CD14-positive monocyte (primary cell): ENCODE results near the gene TAF12. TPM values are rescaled to one million over a fixed set of nuclear protein-coding genes. Genes with fewer than 3 reads are reported as not detected.

Source experiments
- DNase-seq, 3 donors: peaks; one replicate each; pipeline ENCODE4 v3.0.0-alpha.2; 2011 to 2022
- H2AFZ ChIP-seq: 2 replicates; pipeline ENCODE4 v1.6.0; 2012; ENCODE audit warnings: mild to moderate bottlenecking, low read depth, low read length, inconsistent platforms; ENCODE audit not compliant: insufficient read depth, poor library complexity, severe bottlenecking
- H3K27ac ChIP-seq, 2 donors: 1 replicate in 1 of 2; 2 replicates in 1 of 2; pipeline ENCODE4 v1.5.1; 2012 to 2013; ENCODE audit warnings: low read length in 2 of 2, control low read depth in 1 of 2, inconsistent platforms in 1 of 2, low read depth in 1 of 2, mild to moderate bottlenecking in 1 of 2
- H3K27me3 ChIP-seq, 2 donors: one replicate each; pipeline versions ENCODE4 v1.6.0 to v1.6.1; 2011 to 2013; ENCODE audit warnings: low read length in 2 of 2; ENCODE audit not compliant: control insufficient read depth in 2 of 2, insufficient read depth in 2 of 2
- H3K36me3 ChIP-seq, 2 donors: replicated peaks in 1 of 2; 1 replicate in 1 of 2; 2 replicates in 1 of 2; pipeline versions ENCODE4 v1.5.1 to v1.6.1; 2012 to 2013; ENCODE audit warnings: low read length in 2 of 2, control low read depth in 1 of 2, inconsistent platforms in 1 of 2, mild to moderate bottlenecking in 1 of 2; ENCODE audit not compliant: insufficient read depth in 2 of 2, control insufficient read depth in 1 of 2
- H3K4me1 ChIP-seq, 2 donors: 1 replicate in 1 of 2; 2 replicates in 1 of 2; pipeline versions ENCODE4 v1.5.1 to v1.6.1; 2012 to 2013; ENCODE audit warnings: low read length in 2 of 2, control low read depth in 1 of 2, inconsistent platforms in 1 of 2, mild to moderate bottlenecking in 1 of 2, moderate library complexity in 1 of 2; ENCODE audit not compliant: insufficient read depth in 2 of 2, control insufficient read depth in 1 of 2
- H3K4me2 ChIP-seq: replicated peaks from 2 replicates; pipeline ENCODE3; 2012; ENCODE audit warnings: low read length, moderate library complexity, mild to moderate bottlenecking; ENCODE audit not compliant: poor library complexity, severe bottlenecking; ENCODE audit errors: extremely low read depth
- H3K4me3 ChIP-seq, 3 experiments: fragments of 200-600 bp in 1 of 3; sonication (generic) in 1 of 3; replicated peaks in 1 of 3; 1 replicate in 2 of 3; 2 replicates in 1 of 3; pipeline ENCODE4 v1.5.1; 2011 to 2013; ENCODE audit warnings: low read length in 3 of 3, mild to moderate bottlenecking in 3 of 3, control low read depth in 2 of 3, low read depth in 2 of 3, inconsistent platforms in 1 of 3, moderate library complexity in 1 of 3
- H3K79me2 ChIP-seq: 2 replicates; pipeline ENCODE4 v1.6.0; 2012; ENCODE audit warnings: mild to moderate bottlenecking, control low read depth, inconsistent platforms, low read length, moderate library complexity; ENCODE audit not compliant: insufficient read depth
- H3K9ac ChIP-seq: 2 replicates; pipeline ENCODE4 v1.6.0; 2017; ENCODE audit warnings: low read length, mild to moderate bottlenecking; ENCODE audit not compliant: insufficient read depth, poor library complexity, severe bottlenecking
- H3K9me3 ChIP-seq, 2 donors: replicated peaks in 1 of 2; 1 replicate in 1 of 2; 2 replicates in 1 of 2; pipeline versions ENCODE4 v1.5.1 to v1.6.1; 2012 to 2013; ENCODE audit warnings: low read length in 2 of 2, control low read depth in 1 of 2; ENCODE audit not compliant: control insufficient read depth in 1 of 2, insufficient read depth in 1 of 2
- H4K20me1 ChIP-seq: 2 replicates; pipeline ENCODE4 v1.6.0; 2012; ENCODE audit warnings: mild to moderate bottlenecking, low read length, control low read depth, moderate library complexity; ENCODE audit not compliant: insufficient read depth
- H3K27ac Mint-ChIP-seq, 7 donors: one replicate each; pipeline ENCODE4 v1.8.0; 2020; ENCODE audit warnings: mild to moderate bottlenecking in 7 of 7, mixed read lengths in 7 of 7, moderate library complexity in 6 of 7, inconsistent platforms in 2 of 7
- H3K27me3 Mint-ChIP-seq, 3 donors: one replicate each; pipeline ENCODE4 v1.8.0; 2021 to 2022; ENCODE audit warnings: low read depth in 3 of 3, mild to moderate bottlenecking in 3 of 3, mixed read lengths in 3 of 3, moderate library complexity in 3 of 3, inconsistent platforms in 1 of 3
- H3K36me3 Mint-ChIP-seq, 2 donors: one replicate each; pipeline ENCODE4 v1.8.0; 2020; ENCODE audit warnings: mixed read lengths in 2 of 2, inconsistent platforms in 1 of 2, mild to moderate bottlenecking in 1 of 2
- H3K4me1 Mint-ChIP-seq: one replicate; pipeline ENCODE4 v1.8.0; 2020; ENCODE audit warnings: mild to moderate bottlenecking, mixed read lengths
- H3K4me3 Mint-ChIP-seq, 2 donors: one replicate each; pipeline ENCODE4 v1.8.0; 2020; ENCODE audit warnings: mild to moderate bottlenecking in 2 of 2, mixed read lengths in 2 of 2, moderate library complexity in 1 of 2
- H3K9me3 Mint-ChIP-seq, 7 donors: one replicate each; pipeline ENCODE4 v1.8.0; 2020 to 2022; ENCODE audit warnings: mixed read lengths in 7 of 7, mild to moderate bottlenecking in 6 of 7, moderate library complexity in 6 of 7, inconsistent platforms in 2 of 7
- WGBS: methylation state at CpG from one replicate; pipeline ENCODE4 v1.1.5; 2013; ENCODE audit warnings: missing lambda C conversion rate; ENCODE audit not compliant: insufficient coverage; 5-methylcytosine and 5-hydroxymethylcytosine counted together
- intact Hi-C, 2 donors: fragments of 100-400 bp; cut with micrococcal nuclease; formaldehyde crosslinking; loops; one replicate each; pipeline versions ENCODE4 v1.15.0 to v1.15.1; 2023
- polyA plus RNA-seq, 3 donors: library from polyadenylated mRNA; depleted of rRNA in 1 of 3; unstranded in 2 of 3; stranded (reverse) in 1 of 3; fragments of 300-500 nt in 2 of 3; fragments of >200 nt in 1 of 3; fragmentation: Illumina TruSeq in 2 of 3; gene quantifications; 1 replicate in 2 of 3; 2 replicates in 1 of 3; pipeline ENCODE4 v1.2.3, GENCODE V29; 2012 to 2021
- TF ChIP-seq, protein P1 (sequence below): fragments of 200-600 bp; IDR thresholded peaks from one replicate; pipeline ENCODE4 v1.8.0; 2022; ENCODE audit warnings: antibody characterized with exemption, mild to moderate bottlenecking

TAF12 gene
- polyA plus RNA-seq, 3 donors, result 36.7 to 53.7 (median 53.7) TPM

GRCh38 chr1:28565726-28566125, 77.1 kb downstream of the TAF12 start:
- Mint-ChIP-seq H3K4me3 (no peak overlapping the region), H3K27ac (no peak overlapping the region), H3K9me3 (no peaks in the 10 kb centered on the region), H3K36me3 (peaks cover 55 to 95% of the 10 kb centered on the region in 2 donors), H3K4me1 (no peaks in the 10 kb centered on the region), H3K27me3 (no peaks in the 10 kb centered on the region)
- Histone ChIP-seq H3K4me2 (no peak overlapping the region), H4K20me1 (no peaks in the 10 kb centered on the region), H3K36me3 (peaks cover 67 to 95% of the 10 kb centered on the region in 2 donors), H3K27me3 (no peaks in the 10 kb centered on the region), H3K9ac (no peak overlapping the region), H3K9me3 (no peaks in the 10 kb centered on the region), H2AFZ (no peak overlapping the region), H3K4me3 (no peak overlapping the region), H3K4me1 (no peaks in the 10 kb centered on the region), H3K79me2 (no peaks in the 10 kb centered on the region), H3K27ac (no peak overlapping the region)
- no peak for DNase-seq
- intact Hi-C loops, result no loop called here
- TF ChIP-seq, protein P1, sequence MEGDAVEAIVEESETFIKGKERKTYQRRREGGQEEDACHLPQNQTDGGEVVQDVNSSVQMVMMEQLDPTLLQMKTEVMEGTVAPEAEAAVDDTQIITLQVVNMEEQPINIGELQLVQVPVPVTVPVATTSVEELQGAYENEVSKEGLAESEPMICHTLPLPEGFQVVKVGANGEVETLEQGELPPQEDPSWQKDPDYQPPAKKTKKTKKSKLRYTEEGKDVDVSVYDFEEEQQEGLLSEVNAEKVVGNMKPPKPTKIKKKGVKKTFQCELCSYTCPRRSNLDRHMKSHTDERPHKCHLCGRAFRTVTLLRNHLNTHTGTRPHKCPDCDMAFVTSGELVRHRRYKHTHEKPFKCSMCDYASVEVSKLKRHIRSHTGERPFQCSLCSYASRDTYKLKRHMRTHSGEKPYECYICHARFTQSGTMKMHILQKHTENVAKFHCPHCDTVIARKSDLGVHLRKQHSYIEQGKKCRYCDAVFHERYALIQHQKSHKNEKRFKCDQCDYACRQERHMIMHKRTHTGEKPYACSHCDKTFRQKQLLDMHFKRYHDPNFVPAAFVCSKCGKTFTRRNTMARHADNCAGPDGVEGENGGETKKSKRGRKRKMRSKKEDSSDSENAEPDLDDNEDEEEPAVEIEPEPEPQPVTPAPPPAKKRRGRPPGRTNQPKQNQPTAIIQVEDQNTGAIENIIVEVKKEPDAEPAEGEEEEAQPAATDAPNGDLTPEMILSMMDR, result no peak
- 96% methylated on average over 3 of the region's 6 CpGs for WGBS

- Histone ChIP-seq H3K4me2 (no peak overlapping the region), H4K20me1 (no peaks in the 10 kb centered on the region), H3K9ac (no peak overlapping the region), H3K4me1 (no peaks in the 10 kb centered on the region), H3K4me3 (no peak overlapping the region), H3K27me3 (no peaks in the 10 kb centered on the region), H3K27ac (no peak overlapping the region), H3K79me2 (no peaks in the 10 kb centered on the region), H2AFZ (no peak overlapping the region), H3K36me3 (peaks cover 73 to 95% of the 10 kb centered on the region in 2 donors), H3K9me3 (no peaks in the 10 kb centered on the region)
- intact Hi-C loops, result no loop called here
- TF ChIP-seq, protein P1, result no peak
- H3K36me3 Mint-ChIP-seq, result peaks cover 59 to 95% of the 10 kb centered on the region in 2 donors
- H3K4me1 Mint-ChIP-seq, result no peaks in the 10 kb centered on the region
- H3K27ac Mint-ChIP-seq, result no peak overlapping the region
- 98% methylated on average over 5 of the region's 7 CpGs for WGBS
- no peaks in the 10 kb centered on the region for H3K9me3 Mint-ChIP-seq
- H3K4me3 Mint-ChIP-seq, result no peak overlapping the region
- H3K27me3 Mint-ChIP-seq, result no peaks in the 10 kb centered on the region
- DNase-seq, result no peak
These were observed 77.8 kb downstream of the TAF12 start for GRCh38 chr1:28565040-28565439.
